ENCODE measurements around the gene CPA4.
"Not testable (repeated sequence)": the region's sequence is repeated elsewhere in the genome, so short reads cannot be mapped to it uniquely, and the experiment has no call there.

Gene CPA4

GRCh38 chr7:130303551-130303950, 10.6 kb downstream of the CPA4 start:
- no peak for DNase-seq

GRCh38 chr7:130303982-130304381, 11.0 kb downstream of the CPA4 start:
- DNase-seq: no peak

GRCh38 chr7:130304878-130305277, 11.9 kb downstream of the CPA4 start:
- DNase-seq: no peak

- no peak for DNase-seq
Measured at GRCh38 chr7:130305433-130306042, 12.6 kb downstream of the CPA4 start.

- DNase-seq: no peak
Measured at GRCh38 chr7:130309986-130310385, 17.0 kb downstream of the CPA4 start.

- DNase-seq: no peak
Measured at GRCh38 chr7:130314305-130314704, 21.3 kb downstream of the CPA4 start.

GRCh38 chr7:130319541-130319940, 26.6 kb downstream of the CPA4 start:
- DNase-seq: no peak

GRCh38 chr7:130321542-130322229, 28.7 kb downstream of the CPA4 start:
- not testable (repeated sequence) for DNase-seq

- DNase-seq: no peak
Measured at GRCh38 chr7:130322615-130323014, 29.7 kb downstream of the CPA4 start.

- DNase-seq: no peak
Measured at GRCh38 chr7:130324306-130324943, 31.5 kb downstream of the CPA4 start.

- DNase-seq: no peak
Measured at GRCh38 chr7:130329681-130330080, 36.7 kb downstream of the CPA4 start.

GRCh38 chr7:130332259-130333053, 39.5 kb downstream of the CPA4 start:
- no peak for DNase-seq

GRCh38 chr7:130333832-130334231, 40.9 kb downstream of the CPA4 start:
- no peak for DNase-seq

- no peak for DNase-seq
Measured at GRCh38 chr7:130334274-130334673, 41.3 kb downstream of the CPA4 start.

- no peak for DNase-seq
Measured at GRCh38 chr7:130337410-130337971, 44.5 kb downstream of the CPA4 start.

- DNase-seq: no peak
Measured at GRCh38 chr7:130338233-130338632, 45.3 kb downstream of the CPA4 start.

- DNase-seq: no peak
Measured at GRCh38 chr7:130341882-130342281, 48.9 kb downstream of the CPA4 start.

- no peak for DNase-seq
Measured at GRCh38 chr7:130342701-130343380, 49.9 kb downstream of the CPA4 start.

GRCh38 chr7:130344271-130344866, 51.4 kb downstream of the CPA4 start, which contains the start of gene CPA5:
TSS of gene CPA5 (plus strand) at chr7:130344816. CDS start at chr7:130346486, 1,670 bp downstream.
- no peak for DNase-seq

GRCh38 chr7:130345136-130345535, 52.2 kb downstream of the CPA4 start:
- peak; percentile 76 to 87 for DNase-seq

GRCh38 chr7:130345725-130346124, 52.8 kb downstream of the CPA4 start:
- DNase-seq: no peak

All from NCI-H187 (cell line).